WTC11 (cell line): Measurements from ENCODE around the gene CCDC60. TPM values are rescaled to one million over a fixed set of nuclear protein-coding genes. Genes with fewer than 3 reads are reported as not detected.

Experiments
- ATAC-seq: fragments of 200-7000 bp; cut with Tn5 transposase; 2 replicates; pipeline ENCODE4 v1.10.0; 2021; ENCODE audit warnings: mild to moderate bottlenecking, moderate library complexity
- CTCF ChIA-PET: fragments of 300-600 bp; sonication (Branson Sonifier 250); formaldehyde crosslinking; loops from one replicate; lab custom pipeline; 2021; ENCODE audit warnings: antibody characterized with exemption; lab: Charles Lee
- POLR2A ChIA-PET: fragments of 350-600 bp; sonication (Branson Sonifier 250); formaldehyde crosslinking; loops from one replicate; lab custom pipeline; 2021; ENCODE audit warnings: antibody characterized with exemption; lab: Charles Lee
- DNase-seq: peaks from one replicate; pipeline ENCODE4 v3.0.0; 2021; ENCODE audit warnings: low spot score
- H3K27ac Mint-ChIP-seq: 2 replicates; pipeline ENCODE4 v1.8.0; 2021; ENCODE audit warnings: mixed read lengths
- H3K27me3 Mint-ChIP-seq: 2 replicates; pipeline ENCODE4 v1.8.0; 2021; ENCODE audit warnings: low read depth, mild to moderate bottlenecking, moderate library complexity, mixed read lengths
- H3K36me3 Mint-ChIP-seq: 2 replicates; pipeline ENCODE4 v1.8.0; 2021; ENCODE audit warnings: mixed read lengths
- H3K4me1 Mint-ChIP-seq: 2 replicates; pipeline ENCODE4 v1.8.0; 2022; ENCODE audit warnings: mixed read lengths
- H3K4me3 Mint-ChIP-seq: 2 replicates; pipeline ENCODE4 v1.8.0; 2021; ENCODE audit warnings: mild to moderate bottlenecking, moderate library complexity, mixed read lengths
- H3K9me3 Mint-ChIP-seq: 2 replicates; pipeline ENCODE4 v1.8.0; 2021; ENCODE audit warnings: mixed read lengths
- ATF1 ChIP-seq: sonication (generic); formaldehyde crosslinking; IDR thresholded peaks from 2 replicates; pipeline ENCODE4 v1.8.1; 2023; ENCODE audit warnings: mild to moderate bottlenecking, moderate library complexity, missing genetic modification reagents
- ATF6 ChIP-seq: sonication (generic); formaldehyde crosslinking; IDR thresholded peaks from 2 replicates; pipeline ENCODE4 v1.8.1; 2023; ENCODE audit warnings: mild to moderate bottlenecking, missing genetic modification reagents
- CREB1 ChIP-seq: sonication (generic); formaldehyde crosslinking; IDR thresholded peaks from 2 replicates; pipeline ENCODE4 v1.8.0; 2023; ENCODE audit warnings: mild to moderate bottlenecking, missing genetic modification reagents
- CREM ChIP-seq: sonication (generic); formaldehyde crosslinking; IDR thresholded peaks from 2 replicates; pipeline ENCODE4 v1.8.1; 2022; ENCODE audit warnings: mild to moderate bottlenecking, missing genetic modification reagents, moderate library complexity
- E2F1 ChIP-seq: sonication (generic); formaldehyde crosslinking; IDR thresholded peaks from 2 replicates; pipeline ENCODE4 v1.8.0; 2022; ENCODE audit warnings: mild to moderate bottlenecking, missing genetic modification reagents
- ELF4 ChIP-seq: sonication (generic); formaldehyde crosslinking; IDR thresholded peaks from 2 replicates; pipeline ENCODE4 v1.8.1; 2022; ENCODE audit warnings: low read depth, mild to moderate bottlenecking, moderate library complexity, missing genetic modification reagents
- ERG ChIP-seq: fragments of 250-450 bp; sonication (Bioruptor Pico); IDR thresholded peaks from 2 replicates; pipeline ENCODE4 v1.8.0; 2021; ENCODE audit warnings: mild to moderate bottlenecking
- FOXJ3 ChIP-seq: sonication (generic); formaldehyde crosslinking; IDR thresholded peaks from 2 replicates; pipeline ENCODE4 v1.9.0; 2021; ENCODE audit warnings: missing genetic modification reagents, mild to moderate bottlenecking, borderline replicate concordance
- JAZF1 ChIP-seq: fragments of 250-450 bp; sonication (Bioruptor Pico); IDR thresholded peaks from 2 replicates; pipeline ENCODE4 v1.9.0; 2021; ENCODE audit warnings: moderate library complexity, mild to moderate bottlenecking, inconsistent platforms
- KAT7 ChIP-seq: sonication (generic); formaldehyde crosslinking; IDR thresholded peaks from 2 replicates; pipeline ENCODE4 v1.8.1; 2023; ENCODE audit warnings: missing genetic modification reagents, mild to moderate bottlenecking, borderline replicate concordance
- NFYB ChIP-seq: sonication (generic); formaldehyde crosslinking; conservative IDR thresholded peaks from 2 replicates; pipeline ENCODE4 v1.8.0; 2022; ENCODE audit warnings: low read depth, missing genetic modification reagents
- NR2C2 ChIP-seq: sonication (generic); formaldehyde crosslinking; IDR thresholded peaks from 2 replicates; pipeline ENCODE4 v1.8.0; 2022; ENCODE audit warnings: mild to moderate bottlenecking, missing genetic modification reagents
- NR3C1 ChIP-seq: sonication (generic); formaldehyde crosslinking; conservative IDR thresholded peaks from 2 replicates; pipeline ENCODE4 v1.8.1; 2023; ENCODE audit warnings: low read depth, mild to moderate bottlenecking, missing genetic modification reagents
- PRRX2 ChIP-seq: fragments of 250-450 bp; sonication (Bioruptor Pico); IDR thresholded peaks from 2 replicates; pipeline ENCODE4 v1.8.0; 2021; ENCODE audit warnings: mild to moderate bottlenecking
- RELA ChIP-seq: sonication (generic); formaldehyde crosslinking; IDR thresholded peaks from 2 replicates; pipeline ENCODE4 v1.8.1; 2022; ENCODE audit warnings: missing genetic modification reagents, mild to moderate bottlenecking, borderline replicate concordance
- RORB ChIP-seq: fragments of 250-450 bp; sonication (Bioruptor Pico); IDR thresholded peaks from 2 replicates; pipeline ENCODE4 v1.9.0; 2021; ENCODE audit warnings: mild to moderate bottlenecking
- SMAD3 ChIP-seq: sonication (generic); formaldehyde crosslinking; IDR thresholded peaks from 2 replicates; pipeline ENCODE4 v1.8.0; 2022; ENCODE audit warnings: missing genetic modification reagents, mild to moderate bottlenecking, borderline replicate concordance
- SOX15 ChIP-seq: fragments of 250-450 bp; sonication (Bioruptor Pico); IDR thresholded peaks from 2 replicates; pipeline ENCODE4 v1.9.0; 2021; ENCODE audit warnings: mild to moderate bottlenecking
- TCF7 ChIP-seq: sonication (generic); formaldehyde crosslinking; IDR thresholded peaks from 2 replicates; pipeline ENCODE4 v1.8.0; 2022; ENCODE audit warnings: mild to moderate bottlenecking, low read depth, missing genetic modification reagents, moderate library complexity
- TP53 ChIP-seq: sonication (generic); formaldehyde crosslinking; IDR thresholded peaks from 2 replicates; pipeline ENCODE4 v1.8.1; 2023; ENCODE audit warnings: mild to moderate bottlenecking, missing genetic modification reagents
- USF2 ChIP-seq: sonication (generic); formaldehyde crosslinking; IDR thresholded peaks from 2 replicates; pipeline ENCODE4 v1.8.1; 2023; ENCODE audit warnings: mild to moderate bottlenecking, missing genetic modification reagents, moderate library complexity
- ZNF232 ChIP-seq: sonication (generic); formaldehyde crosslinking; IDR thresholded peaks from 2 replicates; pipeline ENCODE4 v1.8.0; 2022; ENCODE audit warnings: mild to moderate bottlenecking, missing genetic modification reagents
- ZNF671 ChIP-seq: fragments of 250-450 bp; sonication (Bioruptor Pico); IDR thresholded peaks from 2 replicates; pipeline ENCODE4 v1.8.0; 2021; ENCODE audit warnings: mild to moderate bottlenecking
- total RNA-seq: library from RNA; stranded (reverse); gene quantifications from 3 replicates; pipeline ENCODE4 v1.2.3, GENCODE V29; 2021
- TF ChIP-seq, protein P1 (sequence below): sonication (generic); formaldehyde crosslinking; IDR thresholded peaks from 2 replicates; pipeline ENCODE4 v1.8.1; 2023; ENCODE audit warnings: mild to moderate bottlenecking, missing genetic modification reagents
- TF ChIP-seq, protein P2 (sequence below): fragments of 200-600 bp; IDR thresholded peaks from 2 replicates; pipeline ENCODE4 v1.8.0; 2022; ENCODE audit warnings: antibody characterized with exemption
- TF ChIP-seq, protein P3 (sequence below): sonication (generic); formaldehyde crosslinking; IDR thresholded peaks from 2 replicates; pipeline ENCODE4 v1.8.1; 2022; ENCODE audit warnings: missing genetic modification reagents, borderline replicate concordance

Gene CCDC60
- total RNA-seq, 1 experiment from 2014 or later = 1.1 TPM

DNA sequence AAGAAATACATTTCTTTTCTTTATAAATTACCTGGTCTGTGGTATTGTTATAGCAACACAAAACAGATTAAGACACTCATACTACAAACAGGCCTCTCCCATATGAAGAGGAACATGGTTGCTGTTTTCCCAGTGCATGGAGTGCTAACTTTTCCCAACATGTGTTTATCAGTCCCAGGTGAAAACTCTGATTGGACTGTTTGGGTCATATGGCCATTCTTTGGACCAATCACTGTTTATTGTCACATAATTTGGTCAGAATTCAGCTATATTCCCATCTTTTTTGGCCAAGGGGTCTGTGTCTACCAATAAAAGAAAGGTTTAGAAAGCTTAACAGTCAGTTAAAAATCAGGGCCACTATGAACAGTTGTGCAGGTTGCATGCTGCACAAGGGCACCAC, 35.4 kb upstream of the CCDC60 start:
- TF ChIP-seq NR3C1 (CRISPR knock-in tag) (no peak), E2F1 (CRISPR knock-in tag) (no peak), TCF7 (no peak), ZNF232 (CRISPR knock-in tag) (no peak), FOXJ3 (CRISPR knock-in tag) (no peak), KAT7 (CRISPR knock-in tag) (no peak), NFYB (CRISPR knock-in tag) (0 out of 2 replicates have a peak, but pooled peaks have one; percentile 17), ATF1 (CRISPR knock-in tag) (no peak), CREB1 (no peak), RELA (no peak), SMAD3 (CRISPR knock-in tag) (no peak), USF2 (CRISPR knock-in tag) (peak; percentile 67), TP53 (CRISPR knock-in tag) (no peak), CREM (CRISPR knock-in tag) (no peak), ERG (no peak), RORB (CRISPR knock-in tag) (no peak)
- TF ChIP-seq, protein P1, sequence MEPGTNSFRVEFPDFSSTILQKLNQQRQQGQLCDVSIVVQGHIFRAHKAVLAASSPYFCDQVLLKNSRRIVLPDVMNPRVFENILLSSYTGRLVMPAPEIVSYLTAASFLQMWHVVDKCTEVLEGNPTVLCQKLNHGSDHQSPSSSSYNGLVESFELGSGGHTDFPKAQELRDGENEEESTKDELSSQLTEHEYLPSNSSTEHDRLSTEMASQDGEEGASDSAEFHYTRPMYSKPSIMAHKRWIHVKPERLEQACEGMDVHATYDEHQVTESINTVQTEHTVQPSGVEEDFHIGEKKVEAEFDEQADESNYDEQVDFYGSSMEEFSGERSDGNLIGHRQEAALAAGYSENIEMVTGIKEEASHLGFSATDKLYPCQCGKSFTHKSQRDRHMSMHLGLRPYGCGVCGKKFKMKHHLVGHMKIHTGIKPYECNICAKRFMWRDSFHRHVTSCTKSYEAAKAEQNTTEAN = no peak
- TF ChIP-seq, protein P2, sequence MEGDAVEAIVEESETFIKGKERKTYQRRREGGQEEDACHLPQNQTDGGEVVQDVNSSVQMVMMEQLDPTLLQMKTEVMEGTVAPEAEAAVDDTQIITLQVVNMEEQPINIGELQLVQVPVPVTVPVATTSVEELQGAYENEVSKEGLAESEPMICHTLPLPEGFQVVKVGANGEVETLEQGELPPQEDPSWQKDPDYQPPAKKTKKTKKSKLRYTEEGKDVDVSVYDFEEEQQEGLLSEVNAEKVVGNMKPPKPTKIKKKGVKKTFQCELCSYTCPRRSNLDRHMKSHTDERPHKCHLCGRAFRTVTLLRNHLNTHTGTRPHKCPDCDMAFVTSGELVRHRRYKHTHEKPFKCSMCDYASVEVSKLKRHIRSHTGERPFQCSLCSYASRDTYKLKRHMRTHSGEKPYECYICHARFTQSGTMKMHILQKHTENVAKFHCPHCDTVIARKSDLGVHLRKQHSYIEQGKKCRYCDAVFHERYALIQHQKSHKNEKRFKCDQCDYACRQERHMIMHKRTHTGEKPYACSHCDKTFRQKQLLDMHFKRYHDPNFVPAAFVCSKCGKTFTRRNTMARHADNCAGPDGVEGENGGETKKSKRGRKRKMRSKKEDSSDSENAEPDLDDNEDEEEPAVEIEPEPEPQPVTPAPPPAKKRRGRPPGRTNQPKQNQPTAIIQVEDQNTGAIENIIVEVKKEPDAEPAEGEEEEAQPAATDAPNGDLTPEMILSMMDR = no peak
- ChIA-PET CTCF (no interaction called here), POLR2A (no interaction called here)
- ATAC-seq (no peak), DNase-seq (no peak)
- Mint-ChIP-seq H3K4me3 (no peak overlapping the region), H3K9me3 (no peaks in the 10 kb centered on the region), H3K36me3 (no peaks in the 10 kb centered on the region), H3K4me1 (peaks cover 12% of the 10 kb centered on the region), H3K27ac (no peak overlapping the region), H3K27me3 (no peaks in the 10 kb centered on the region)

- no peak for DNase-seq
- POLR2A ChIA-PET = no interaction called here
- H3K4me1 Mint-ChIP-seq = peaks cover 14% of the 10 kb centered on the region
- no peaks in the 10 kb centered on the region for H3K27me3 Mint-ChIP-seq
- H3K36me3 Mint-ChIP-seq = no peaks in the 10 kb centered on the region
- no peak for ATAC-seq
- H3K4me3 Mint-ChIP-seq = no peak overlapping the region
- no peaks in the 10 kb centered on the region for H3K9me3 Mint-ChIP-seq
- H3K27ac Mint-ChIP-seq = no peak overlapping the region
- CTCF ChIA-PET = no interaction called here
- TF ChIP-seq ZNF671 (CRISPR knock-in tag) = no peak
- no peak for TF ChIP-seq NR2C2 (CRISPR knock-in tag)
- TF ChIP-seq NR3C1 (CRISPR knock-in tag) = no peak
- TF ChIP-seq, protein P2 = no peak
- no peak for TF ChIP-seq ELF4 (CRISPR knock-in tag)
- TF ChIP-seq PRRX2 (CRISPR knock-in tag) = no peak
- TF ChIP-seq, protein P3, sequence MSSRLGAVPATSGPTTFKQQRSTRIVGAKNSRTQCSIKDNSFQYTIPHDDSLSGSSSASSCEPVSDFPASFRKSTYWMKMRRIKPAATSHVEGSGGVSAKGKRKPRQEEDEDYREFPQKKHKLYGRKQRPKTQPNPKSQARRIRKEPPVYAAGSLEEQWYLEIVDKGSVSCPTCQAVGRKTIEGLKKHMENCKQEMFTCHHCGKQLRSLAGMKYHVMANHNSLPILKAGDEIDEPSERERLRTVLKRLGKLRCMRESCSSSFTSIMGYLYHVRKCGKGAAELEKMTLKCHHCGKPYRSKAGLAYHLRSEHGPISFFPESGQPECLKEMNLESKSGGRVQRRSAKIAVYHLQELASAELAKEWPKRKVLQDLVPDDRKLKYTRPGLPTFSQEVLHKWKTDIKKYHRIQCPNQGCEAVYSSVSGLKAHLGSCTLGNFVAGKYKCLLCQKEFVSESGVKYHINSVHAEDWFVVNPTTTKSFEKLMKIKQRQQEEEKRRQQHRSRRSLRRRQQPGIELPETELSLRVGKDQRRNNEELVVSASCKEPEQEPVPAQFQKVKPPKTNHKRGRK = no peak
- TF ChIP-seq ATF6 (CRISPR knock-in tag) = no peak
- TF ChIP-seq RORB (CRISPR knock-in tag) = no peak
- no peak for TF ChIP-seq JAZF1
- no peak for TF ChIP-seq SOX15 (CRISPR knock-in tag)
Observed at GRCh38 chr12:119301379-119301778, 33.1 kb upstream of the CCDC60 start.
